ENCODE results near the gene C2orf92. TPM values are rescaled to one million over a fixed set of nuclear protein-coding genes. Genes with fewer than 3 reads are reported as not detected.

The C2orf92 gene
- total RNA-seq, 1 experiment from 2014 or later = 3.0 TPM

- ATAC-seq = no peak
- TF ChIP-seq, protein P1, sequence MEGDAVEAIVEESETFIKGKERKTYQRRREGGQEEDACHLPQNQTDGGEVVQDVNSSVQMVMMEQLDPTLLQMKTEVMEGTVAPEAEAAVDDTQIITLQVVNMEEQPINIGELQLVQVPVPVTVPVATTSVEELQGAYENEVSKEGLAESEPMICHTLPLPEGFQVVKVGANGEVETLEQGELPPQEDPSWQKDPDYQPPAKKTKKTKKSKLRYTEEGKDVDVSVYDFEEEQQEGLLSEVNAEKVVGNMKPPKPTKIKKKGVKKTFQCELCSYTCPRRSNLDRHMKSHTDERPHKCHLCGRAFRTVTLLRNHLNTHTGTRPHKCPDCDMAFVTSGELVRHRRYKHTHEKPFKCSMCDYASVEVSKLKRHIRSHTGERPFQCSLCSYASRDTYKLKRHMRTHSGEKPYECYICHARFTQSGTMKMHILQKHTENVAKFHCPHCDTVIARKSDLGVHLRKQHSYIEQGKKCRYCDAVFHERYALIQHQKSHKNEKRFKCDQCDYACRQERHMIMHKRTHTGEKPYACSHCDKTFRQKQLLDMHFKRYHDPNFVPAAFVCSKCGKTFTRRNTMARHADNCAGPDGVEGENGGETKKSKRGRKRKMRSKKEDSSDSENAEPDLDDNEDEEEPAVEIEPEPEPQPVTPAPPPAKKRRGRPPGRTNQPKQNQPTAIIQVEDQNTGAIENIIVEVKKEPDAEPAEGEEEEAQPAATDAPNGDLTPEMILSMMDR (conservative IDR thresholded peaks at IDR 0.05; ENCODE audit: low read depth, low read length) = no peak
- TF ChIP-seq EZH2 (IDR thresholded peaks at IDR 0.05; ENCODE audit: low read length, unreplicated experiment) (no peak), EZH2phosphoT487 (IDR thresholded peaks at IDR 0.05; ENCODE audit: borderline replicate concordance, low read length) (no peak)
Measured at GRCh38 chr2:97704989-97705388, 35.5 kb downstream of the C2orf92 start.

DNA sequence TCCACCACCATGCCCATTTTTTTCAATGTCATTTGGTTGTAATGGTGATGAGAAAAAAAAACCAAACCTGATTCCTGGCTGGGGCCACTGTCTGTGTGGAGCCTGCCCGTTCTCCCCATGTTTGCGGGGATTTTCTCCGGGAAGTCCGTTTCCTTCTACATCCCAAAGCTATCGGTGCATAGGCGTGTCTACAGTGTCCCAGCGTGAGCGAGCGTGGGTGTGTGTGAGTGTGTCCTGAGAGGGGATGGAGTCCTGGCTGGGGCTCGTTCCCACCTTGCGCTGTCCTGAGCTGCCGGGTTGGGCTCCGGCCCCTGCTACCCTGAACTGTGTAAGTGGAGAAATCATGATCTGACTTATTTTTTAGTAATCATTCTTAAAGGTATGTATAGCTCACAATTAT, 36.6 kb downstream of the C2orf92 start:
- no peak overlapping the region for H3K4me3 ChIP-seq (ENCODE audit: low read length)
- POLR2A ChIA-PET (ENCODE audit: unreplicated experiment) = interaction anchor here (0.6 kb wide), 1 partner anchor 42 kb away, joined by 11 read pairs; the partner anchor contains the start of gene ACTR1B
- no peaks in the 10 kb centered on the region for H3K79me2 ChIP-seq (ENCODE audit: low read length)
- no peak overlapping the region for H3K4me2 ChIP-seq (ENCODE audit: low read length)
- H3K27ac ChIP-seq (ENCODE audit: low read length) = no peak overlapping the region
- no peaks in the 10 kb centered on the region for H3K9me2 ChIP-seq (replicated peaks; ENCODE audit: low read length)
- no peaks in the 10 kb centered on the region for H3K36me3 ChIP-seq (ENCODE audit: low read depth, low read length)
- H3K9ac ChIP-seq (ENCODE audit: low read length) = no peak overlapping the region
- DNase-seq = no peak
- no peak overlapping the region for H2AFZ ChIP-seq (ENCODE audit: low read length)
- no peaks in the 10 kb centered on the region for H3K27me3 ChIP-seq (ENCODE audit: low read length)
- CTCF ChIA-PET = no interaction called here
- TF ChIP-seq EZH2phosphoT487 (IDR thresholded peaks at IDR 0.05; ENCODE audit: borderline replicate concordance, low read length) (no peak), EZH2 (IDR thresholded peaks at IDR 0.05; ENCODE audit: low read length, unreplicated experiment) (no peak)
- TF ChIP-seq, protein P1 (conservative IDR thresholded peaks at IDR 0.05; ENCODE audit: low read depth, low read length) = no peak
- no peaks in the 10 kb centered on the region for H4K20me1 ChIP-seq (ENCODE audit: low read length)
- no peaks in the 10 kb centered on the region for H3F3A ChIP-seq (ENCODE audit: low read length, unreplicated experiment)
- H3K4me1 ChIP-seq (ENCODE audit: insufficient read depth, low read length) = no peaks in the 10 kb centered on the region
- BruUV-seq (replicated peaks) = no TSS peak
- intact Hi-C loops (cut with micrococcal nuclease) = loop anchor here (10.0 kb wide), 1 partner anchor 679 kb away; no protein-coding TSS in a partner anchor
- no peak for ATAC-seq
- H3K9me3 ChIP-seq (ENCODE audit: low read length) = no peaks in the 10 kb centered on the region

More at GRCh38 chr2:97704989-97705388, 35.5 kb downstream of the C2orf92 start:
- H3K79me2 ChIP-seq (ENCODE audit: low read length) = no peaks in the 10 kb centered on the region
- DNase-seq = no peak
- no peak overlapping the region for H3K9ac ChIP-seq (ENCODE audit: low read length)
- CTCF ChIA-PET = interaction anchor here (0.6 to 0.7 kb wide), 2 partner anchors 16 to 41 kb away, joined by 3 to 5 read pairs; no protein-coding TSS in a partner anchor
- POLR2A ChIA-PET (ENCODE audit: unreplicated experiment) = interaction anchor here (0.7 kb wide), 1 partner anchor 57 kb away, joined by 3 read pairs; no protein-coding TSS in a partner anchor
- no peak overlapping the region for H3K4me3 ChIP-seq (ENCODE audit: low read length)
- H3K9me2 ChIP-seq (replicated peaks; ENCODE audit: low read length) = no peaks in the 10 kb centered on the region
- H3K9me3 ChIP-seq (ENCODE audit: low read length) = no peaks in the 10 kb centered on the region
- no peaks in the 10 kb centered on the region for H3K4me1 ChIP-seq (ENCODE audit: insufficient read depth, low read length)
- H2AFZ ChIP-seq (ENCODE audit: low read length) = no peak overlapping the region
- no peaks in the 10 kb centered on the region for H4K20me1 ChIP-seq (ENCODE audit: low read length)
- no TSS peak for BruUV-seq (replicated peaks)
- no peak overlapping the region for H3K4me2 ChIP-seq (ENCODE audit: low read length)
- H3K27ac ChIP-seq (ENCODE audit: low read length) = no peak overlapping the region
- no peaks in the 10 kb centered on the region for H3K36me3 ChIP-seq (ENCODE audit: low read depth, low read length)
- no peaks in the 10 kb centered on the region for H3K27me3 ChIP-seq (ENCODE audit: low read length)
- intact Hi-C loops (cut with micrococcal nuclease) = loop anchor here (5.0 to 10.0 kb wide), 3 partner anchors 482 to 680 kb away; no protein-coding TSS in a partner anchor
- H3F3A ChIP-seq (ENCODE audit: low read length, unreplicated experiment) = no peaks in the 10 kb centered on the region

GRCh38 chr2:97706708-97707345, 37.3 kb downstream of the C2orf92 start:
- ATAC-seq (no peak), DNase-seq (no peak)
- H3K9me2 ChIP-seq (replicated peaks; ENCODE audit: low read length) = no peaks in the 10 kb centered on the region
- H3K79me2 ChIP-seq (ENCODE audit: low read length) = no peaks in the 10 kb centered on the region
- no peak overlapping the region for H3K4me3 ChIP-seq (ENCODE audit: low read length)
- H3K9ac ChIP-seq (ENCODE audit: low read length) = no peak overlapping the region
- no peaks in the 10 kb centered on the region for H3F3A ChIP-seq (ENCODE audit: low read length, unreplicated experiment)
- BruUV-seq (replicated peaks) = no TSS peak
- H3K36me3 ChIP-seq (ENCODE audit: low read depth, low read length) = no peaks in the 10 kb centered on the region
- CTCF ChIA-PET = no interaction called here
- no peak overlapping the region for H2AFZ ChIP-seq (ENCODE audit: low read length)
- TF ChIP-seq, protein P1 (conservative IDR thresholded peaks at IDR 0.05; ENCODE audit: low read depth, low read length) = no peak
- TF ChIP-seq EZH2 (IDR thresholded peaks at IDR 0.05; ENCODE audit: low read length, unreplicated experiment) (no peak), EZH2phosphoT487 (IDR thresholded peaks at IDR 0.05; ENCODE audit: borderline replicate concordance, low read length) (no peak)
- no peaks in the 10 kb centered on the region for H4K20me1 ChIP-seq (ENCODE audit: low read length)
- POLR2A ChIA-PET (ENCODE audit: unreplicated experiment) = no interaction called here
- no peak overlapping the region for H3K4me2 ChIP-seq (ENCODE audit: low read length)
- intact Hi-C loops (cut with micrococcal nuclease) = loop anchor here (10.0 kb wide), 1 partner anchor 678 kb away; no protein-coding TSS in a partner anchor
- no peak overlapping the region for H3K27ac ChIP-seq (ENCODE audit: low read length)
- no peaks in the 10 kb centered on the region for H3K4me1 ChIP-seq (ENCODE audit: insufficient read depth, low read length)
- H3K27me3 ChIP-seq (ENCODE audit: low read length) = no peaks in the 10 kb centered on the region
- no peaks in the 10 kb centered on the region for H3K9me3 ChIP-seq (ENCODE audit: low read length)
